ENCODE measurements around the gene TBC1D25.
A peak's percentile ranks its signal among the peaks of the same experiment; 100 is the strongest.
"Not testable (repeated sequence)": the region's sequence is repeated elsewhere in the genome, so short reads cannot be mapped to it uniquely, and the experiment has no call there.

The TBC1D25 gene

GRCh38 chrX:48520455-48520854 lies 19.1 kb upstream of the TBC1D25 start:
- no peaks in the 10 kb centered on the region for H3K9me3 ChIP-seq
- no peaks in the 10 kb centered on the region for H3K36me3 ChIP-seq
- no peak overlapping the region for H3K4me3 ChIP-seq (ENCODE audit: low read depth, low read length)
- DNase-seq, result no peak
- no peaks in the 10 kb centered on the region for H3K27me3 ChIP-seq
- H3K4me1 ChIP-seq, result peaks cover 7% of the 10 kb centered on the region
- no peak for TF ChIP-seq CTCF (IDR thresholded peaks at IDR 0.05; ENCODE audit: low read depth, low read length)

GRCh38 chrX:48520976-48521352 lies 18.6 kb upstream of the TBC1D25 start:
- Histone ChIP-seq H3K36me3 (no peaks in the 10 kb centered on the region), H3K4me1 (peaks cover 7% of the 10 kb centered on the region), H3K4me3 (ENCODE audit: low read depth, low read length) (peak overlapping the region; percentile 86), H3K9me3 (no peaks in the 10 kb centered on the region), H3K27me3 (no peaks in the 10 kb centered on the region)
- TF ChIP-seq CTCF (IDR thresholded peaks at IDR 0.05; ENCODE audit: low read depth, low read length), result no peak
- no peak for DNase-seq

GRCh38 chrX:48521353-48522243 lies 17.9 kb upstream of the TBC1D25 start, which contains the start of gene EBP:
TSS of gene EBP (plus strand) at chrX:48521808. CDS start at chrX:48523772, 1,964 bp downstream.
- TF ChIP-seq CTCF (IDR thresholded peaks at IDR 0.05; ENCODE audit: low read depth, low read length), result no peak
- no peaks in the 10 kb centered on the region for H3K27me3 ChIP-seq
- DNase-seq, result peak; percentile 93
- peaks cover 3% of the 10 kb centered on the region; the same call in 1 of the 2 replicates for H3K36me3 ChIP-seq
- H3K9me3 ChIP-seq, result no peaks in the 10 kb centered on the region
- peaks cover 7% of the 10 kb centered on the region for H3K4me1 ChIP-seq
- H3K4me3 ChIP-seq (ENCODE audit: low read depth, low read length), result peak within 1 kb of the TSS; percentile 86

DNA sequence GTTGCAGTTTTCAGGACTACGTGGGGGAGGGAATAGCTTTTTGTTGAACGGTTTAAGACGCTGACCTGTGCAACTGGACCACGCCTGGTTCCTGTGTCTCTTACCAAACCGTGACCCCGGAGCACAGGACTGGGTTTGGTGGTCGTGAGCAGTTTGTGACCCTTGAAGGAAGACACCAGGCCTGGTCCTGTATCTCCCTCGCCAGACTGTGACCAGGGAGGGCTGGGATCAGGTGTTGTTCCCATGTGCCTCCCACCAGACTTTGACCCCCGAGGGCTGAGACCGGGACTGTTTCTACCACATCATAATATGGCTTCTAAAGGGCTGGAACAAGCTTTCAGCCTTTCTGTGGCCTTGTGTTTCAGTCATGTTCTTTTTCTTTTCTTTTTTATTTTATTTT lies 17.2 kb upstream of the TBC1D25 start:
- peaks cover 9% of the 10 kb centered on the region; the same call in 1 of the 2 replicates for H3K36me3 ChIP-seq
- peaks cover 7% of the 10 kb centered on the region for H3K4me1 ChIP-seq
- no peak for TF ChIP-seq CTCF (IDR thresholded peaks at IDR 0.05; ENCODE audit: low read depth, low read length)
- H3K9me3 ChIP-seq, result no peaks in the 10 kb centered on the region
- H3K4me3 ChIP-seq (ENCODE audit: low read depth, low read length), result peak overlapping the region; percentile 86
- no peak for DNase-seq
- no peaks in the 10 kb centered on the region for H3K27me3 ChIP-seq

- TF ChIP-seq CTCF (IDR thresholded peaks at IDR 0.05; ENCODE audit: low read depth, low read length), result no peak
- H3K4me3 ChIP-seq (ENCODE audit: low read depth, low read length), result no peak overlapping the region
- H3K4me1 ChIP-seq, result peaks cover 7% of the 10 kb centered on the region
- peaks cover 12% of the 10 kb centered on the region; the same call in 1 of the 2 replicates for H3K36me3 ChIP-seq
- no peak for DNase-seq
- no peaks in the 10 kb centered on the region for H3K9me3 ChIP-seq
- no peaks in the 10 kb centered on the region for H3K27me3 ChIP-seq
Measured at GRCh38 chrX:48523682-48524081, 15.8 kb upstream of the TBC1D25 start.

DNA sequence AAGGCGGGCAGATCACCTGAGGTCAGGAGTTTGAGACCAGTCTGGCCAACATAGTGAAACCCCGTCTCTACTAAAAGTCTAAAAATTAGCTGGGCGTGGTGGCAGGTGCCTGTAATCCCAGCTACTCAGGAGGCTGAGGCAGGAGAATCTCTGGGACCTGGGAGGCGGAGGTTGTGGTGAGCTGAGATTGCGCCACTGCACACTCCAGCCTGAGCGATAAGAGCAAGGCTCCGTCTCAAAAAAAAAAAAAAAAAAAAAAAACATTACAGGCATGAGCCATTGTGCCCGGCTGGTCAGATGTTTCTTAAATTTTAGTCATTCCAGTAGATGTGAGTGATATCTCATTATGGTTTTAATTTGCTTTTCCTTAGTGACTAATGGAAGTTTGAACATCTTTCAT lies 13.7 kb upstream of the TBC1D25 start:
- not testable (repeated sequence) for H3K9me3 ChIP-seq; H3K27me3 ChIP-seq; H3K4me3 ChIP-seq (ENCODE audit: low read depth, low read length); H3K4me1 ChIP-seq; DNase-seq
- peaks cover 12% of the 10 kb centered on the region; the same call in 1 of the 2 replicates for H3K36me3 ChIP-seq

All from BE2C (cell line).